DMS153 (cell line): Measurements from ENCODE around the gene CIAO2A.
A peak's percentile ranks its signal among the peaks of the same experiment; 100 is the strongest.
"Not testable (repeated sequence)": the region's sequence is repeated elsewhere in the genome, so short reads cannot be mapped to it uniquely, and the experiment has no call there.

ENCODE experiments used
- DNase-seq: peaks from one replicate; lab custom pipeline; 2025; lab: John Stamatoyannopoulos, UW

Gene CIAO2A

GRCh38 chr15:64070965-64071851, 22.4 kb downstream of the CIAO2A start:
- no peak for DNase-seq

DNA sequence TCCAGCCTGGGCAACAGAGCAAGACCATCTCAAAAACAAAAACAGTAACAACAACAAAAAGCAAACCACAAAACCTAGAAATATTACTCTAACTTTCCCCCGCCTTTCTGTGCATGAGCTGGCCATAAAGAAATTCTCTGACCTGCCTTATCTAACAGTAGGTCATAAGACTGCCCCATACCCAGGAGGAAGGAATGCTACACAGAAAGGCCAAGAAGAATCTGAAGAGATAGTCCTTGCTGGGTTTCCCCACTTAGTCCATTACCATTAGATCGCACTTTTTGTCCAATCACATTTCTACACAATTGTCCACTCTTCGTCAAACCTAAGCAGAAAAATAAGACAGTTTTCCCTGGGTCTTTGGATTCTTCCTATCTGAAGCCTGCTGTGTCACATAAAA, 23.5 kb downstream of the CIAO2A start:
- DNase-seq: no peak

DNA sequence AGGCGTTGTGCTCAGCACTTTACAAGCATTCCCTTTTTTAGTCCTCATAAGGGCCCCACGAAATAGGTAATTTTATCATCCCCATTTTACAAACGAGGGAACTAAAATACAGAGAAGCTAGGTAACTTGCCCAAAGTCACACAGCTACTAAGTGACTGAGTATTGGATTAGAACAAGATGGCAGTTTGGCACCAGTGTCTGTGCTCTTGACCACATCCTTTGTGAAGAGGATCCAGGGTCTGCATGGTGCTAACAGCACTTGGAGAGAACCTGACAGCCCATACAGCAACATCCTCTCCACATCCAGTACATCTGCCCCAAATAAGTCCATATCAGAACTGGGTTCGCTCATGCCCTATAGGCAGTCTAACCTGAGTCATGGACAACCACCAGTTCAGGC, 25.5 kb downstream of the CIAO2A start:
- DNase-seq: no peak

DNA sequence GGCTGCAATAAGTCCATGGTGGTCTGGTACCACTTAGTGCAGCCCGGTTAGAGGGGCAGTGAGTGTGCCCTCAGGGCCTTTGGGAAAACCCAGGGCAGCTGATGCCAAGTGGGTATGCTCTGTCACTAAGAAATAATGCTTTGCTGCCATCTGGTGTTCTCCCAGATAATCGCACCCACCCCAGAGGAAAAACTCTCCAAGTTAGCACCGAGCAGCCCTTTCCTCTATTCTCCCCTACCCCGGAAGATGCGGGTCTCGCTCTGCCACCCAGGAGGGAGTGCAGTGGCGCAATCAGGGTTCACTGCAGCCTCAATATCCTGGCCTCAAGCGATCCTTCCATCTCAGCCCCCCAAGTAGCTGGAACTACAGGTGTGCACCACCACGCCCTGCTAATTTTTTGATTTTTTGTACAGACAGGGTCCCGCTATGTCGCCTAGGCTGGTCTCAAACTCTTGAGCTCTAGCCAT, 26.0 kb downstream of the CIAO2A start:
- peak; percentile 11 for DNase-seq

- DNase-seq: no peak
These were observed 27.2 kb downstream of the CIAO2A start for GRCh38 chr15:64066451-64066850.

DNA sequence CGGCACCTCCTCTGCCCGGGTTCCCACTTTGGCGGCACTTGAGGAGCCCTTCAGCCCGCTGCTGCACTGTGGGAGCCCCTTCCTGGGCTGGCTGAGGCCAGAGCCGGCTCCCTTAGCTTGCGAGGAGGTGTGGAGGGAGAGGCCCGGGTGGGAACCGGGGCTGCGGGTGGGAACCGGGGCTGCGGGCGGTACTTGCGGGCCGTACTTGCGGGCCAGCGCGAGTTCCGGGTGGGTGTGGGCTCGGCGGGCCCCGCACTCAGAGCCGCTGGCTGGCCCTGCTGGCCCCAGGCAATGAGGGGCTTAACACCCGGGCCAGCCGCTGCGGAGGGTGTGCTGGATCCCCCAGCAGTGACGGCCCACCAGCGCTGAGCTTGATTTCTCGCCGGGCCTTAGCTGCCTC, 32.9 kb downstream of the CIAO2A start:
- no peak for DNase-seq

DNA sequence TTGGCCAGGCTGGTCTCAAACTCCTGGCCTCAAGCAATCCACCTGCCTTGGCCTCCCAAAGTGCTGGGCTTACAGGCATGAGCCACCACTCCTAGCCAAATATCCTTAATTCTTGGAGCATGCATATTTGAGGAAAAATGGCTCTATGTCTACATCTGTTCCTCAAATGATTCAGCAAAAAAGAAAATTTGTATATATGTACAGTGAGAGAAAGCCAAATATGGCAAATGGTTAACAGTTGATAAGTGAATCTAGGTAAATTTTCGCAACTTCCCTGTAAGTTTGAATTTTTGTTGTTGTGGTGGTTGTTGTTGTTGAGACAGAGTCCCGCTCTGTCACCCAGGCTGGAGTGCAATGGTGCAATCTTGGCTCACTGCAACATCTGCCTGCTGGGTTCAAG, 34.5 kb downstream of the CIAO2A start:
- not testable (repeated sequence) for DNase-seq

- no peak for DNase-seq
These were observed 35.4 kb downstream of the CIAO2A start for GRCh38 chr15:64058279-64058678.

DNA sequence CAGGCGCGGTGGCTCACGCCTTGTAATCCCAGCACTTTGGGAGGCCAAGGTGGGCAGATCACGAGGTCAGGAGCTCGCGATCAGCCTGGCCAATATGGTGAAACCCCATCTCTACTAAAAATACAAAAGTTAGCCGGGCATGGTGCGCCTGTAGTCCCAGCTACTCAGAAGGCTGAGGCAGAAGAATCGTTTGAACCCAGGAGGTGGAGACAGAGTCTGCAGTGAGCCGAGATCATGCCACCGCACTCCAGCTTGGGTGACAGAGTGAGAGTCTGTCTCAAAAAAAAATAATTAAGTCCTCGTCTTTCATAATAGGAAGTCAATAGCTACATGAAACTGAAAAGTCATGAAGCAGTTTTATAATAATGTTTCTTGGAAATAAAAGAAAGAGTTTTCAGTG, 40.0 kb downstream of the CIAO2A start:
- DNase-seq: not testable (repeated sequence)

DNA sequence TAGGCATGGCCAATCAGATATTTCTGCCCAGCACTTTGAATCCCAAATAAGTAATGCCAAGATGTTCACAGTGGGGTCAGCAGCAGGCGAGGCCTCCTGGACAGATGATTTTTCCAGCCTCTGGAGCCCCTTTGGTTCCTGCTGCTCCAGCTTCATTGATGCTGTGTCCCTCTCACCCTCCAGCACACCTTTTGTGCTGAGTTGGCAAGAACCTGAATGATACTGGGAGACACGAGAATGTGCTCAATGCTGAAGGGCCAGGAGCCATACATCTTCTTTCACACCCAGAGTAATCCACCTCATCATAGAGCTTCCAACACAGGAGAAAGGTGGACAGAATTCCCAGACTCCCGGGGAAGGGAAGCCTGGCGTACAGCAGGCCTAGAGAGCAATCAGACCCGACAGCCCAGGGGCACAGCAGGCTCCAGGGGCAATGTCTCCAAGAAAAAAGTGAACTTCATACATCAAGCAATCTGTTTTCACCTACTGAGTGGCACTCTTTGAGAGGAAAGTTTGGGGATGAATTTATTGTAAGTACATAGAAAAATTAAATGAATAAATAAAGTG, 40.6 kb downstream of the CIAO2A start:
- no peak for DNase-seq

- no peak for DNase-seq
These were observed 42.0 kb downstream of the CIAO2A start for GRCh38 chr15:64051407-64052259.

DNA sequence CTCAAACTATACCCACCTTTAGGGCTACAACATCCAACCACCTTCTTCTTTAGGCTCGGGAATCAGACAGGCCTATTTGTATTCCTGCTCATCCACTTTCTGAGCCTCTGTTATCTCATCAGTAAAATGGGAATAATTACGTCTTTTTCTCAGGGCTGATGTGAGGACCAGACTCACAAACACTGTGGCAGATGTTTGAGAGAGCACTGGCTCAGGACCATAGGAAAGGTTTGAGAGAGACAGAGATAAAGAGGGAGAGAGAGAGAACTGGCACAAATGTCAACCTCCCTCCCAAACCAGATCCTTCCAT, 42.6 kb downstream of the CIAO2A start:
- no peak for DNase-seq

GRCh38 chr15:64050281-64051092, 43.2 kb downstream of the CIAO2A start:
- peak; percentile 80 for DNase-seq

DNA sequence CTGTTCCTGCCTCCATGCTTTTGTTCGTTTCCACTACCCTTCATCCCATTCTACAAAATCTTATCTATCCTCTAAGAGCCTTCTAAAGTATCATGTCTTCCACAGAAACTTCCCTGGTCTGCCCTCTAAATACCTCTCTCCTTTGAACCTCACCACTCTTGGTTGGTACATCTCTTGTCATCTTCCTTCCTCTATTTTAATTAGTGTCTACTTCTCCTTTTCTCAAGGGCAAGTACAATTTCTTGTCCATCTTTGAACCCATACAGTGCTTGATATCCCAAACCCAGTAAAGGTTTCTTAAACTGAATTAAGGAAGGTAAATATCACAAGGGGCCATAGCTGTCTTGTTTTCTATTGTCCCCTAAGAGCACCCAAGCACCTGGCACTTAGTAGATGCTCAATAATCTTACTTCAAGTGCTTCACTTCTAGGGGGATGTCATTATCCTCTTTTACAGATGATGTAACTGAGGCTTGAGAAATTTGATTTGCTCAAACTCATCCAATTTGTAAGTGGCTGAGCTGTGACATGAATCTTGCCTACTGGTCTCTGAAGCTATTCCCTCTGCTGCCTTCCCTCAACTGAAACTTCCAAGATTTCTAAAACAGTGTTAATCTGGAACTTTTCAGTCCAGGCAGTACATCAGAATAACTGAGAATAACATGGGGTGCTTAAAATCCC, 44.7 kb downstream of the CIAO2A start:
- DNase-seq: no peak

DNA sequence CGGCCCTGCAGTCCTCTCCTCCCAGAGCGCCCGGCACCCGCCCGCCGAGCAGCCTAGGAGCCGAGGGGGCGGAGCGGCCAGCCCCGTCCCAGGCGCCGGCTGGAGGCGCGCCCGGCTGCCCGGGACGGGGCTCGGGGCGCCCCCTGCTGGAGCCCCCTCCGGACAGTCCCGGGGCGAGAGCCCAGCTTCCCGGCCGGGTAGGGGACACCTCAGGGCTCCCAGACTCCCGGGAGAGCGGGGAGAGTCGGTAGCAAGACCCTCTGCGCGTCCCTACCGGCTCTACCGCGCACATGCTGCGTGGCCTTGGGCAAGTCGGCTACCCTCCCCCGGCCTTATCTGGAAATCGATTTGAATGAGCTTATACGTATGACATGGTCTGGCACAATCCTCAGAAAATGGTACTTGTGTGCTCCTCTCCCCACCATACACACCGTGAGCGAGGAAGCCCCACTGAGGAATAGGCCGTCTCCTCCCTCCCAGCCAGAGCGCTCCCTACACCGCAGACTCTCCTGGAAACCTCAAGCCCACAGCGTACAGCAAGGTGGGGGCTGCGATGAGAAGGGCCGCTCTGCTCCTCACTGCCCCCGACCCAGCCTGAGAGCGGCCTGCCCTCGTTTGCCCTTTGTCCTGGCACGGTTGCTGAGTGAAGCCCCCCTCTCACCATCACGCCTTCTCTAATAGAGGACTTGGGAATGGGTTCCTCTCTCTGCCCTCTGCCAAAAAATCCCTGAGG, 47.1 kb downstream of the CIAO2A start, which contains the start of gene DAPK2:
TSS of gene DAPK2 (minus strand) at position 65 of the 733 bp plus-strand sequence. CDS start 6,224 bp downstream, outside the sequence.
- DNase-seq: no peak

- DNase-seq: no peak
These were observed 47.7 kb downstream of the CIAO2A start for GRCh38 chr15:64045774-64046420.

DNA sequence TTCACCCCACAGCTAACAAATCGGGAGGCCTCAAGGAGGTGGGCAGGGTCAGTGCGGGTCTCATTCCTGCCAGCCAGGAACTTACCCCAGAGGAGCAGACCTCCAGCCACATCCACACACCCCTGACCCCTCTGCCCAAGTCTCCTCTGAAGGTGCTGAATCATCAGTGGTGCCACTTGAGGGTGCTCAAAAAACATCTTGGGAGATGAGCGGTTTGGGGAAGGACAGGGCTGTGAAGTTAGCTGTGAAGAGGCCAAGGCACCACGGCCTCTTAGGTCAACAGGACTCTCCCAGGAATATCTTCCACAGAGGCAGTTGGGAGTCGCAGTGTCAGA, 48.6 kb downstream of the CIAO2A start:
- no peak for DNase-seq

DNA sequence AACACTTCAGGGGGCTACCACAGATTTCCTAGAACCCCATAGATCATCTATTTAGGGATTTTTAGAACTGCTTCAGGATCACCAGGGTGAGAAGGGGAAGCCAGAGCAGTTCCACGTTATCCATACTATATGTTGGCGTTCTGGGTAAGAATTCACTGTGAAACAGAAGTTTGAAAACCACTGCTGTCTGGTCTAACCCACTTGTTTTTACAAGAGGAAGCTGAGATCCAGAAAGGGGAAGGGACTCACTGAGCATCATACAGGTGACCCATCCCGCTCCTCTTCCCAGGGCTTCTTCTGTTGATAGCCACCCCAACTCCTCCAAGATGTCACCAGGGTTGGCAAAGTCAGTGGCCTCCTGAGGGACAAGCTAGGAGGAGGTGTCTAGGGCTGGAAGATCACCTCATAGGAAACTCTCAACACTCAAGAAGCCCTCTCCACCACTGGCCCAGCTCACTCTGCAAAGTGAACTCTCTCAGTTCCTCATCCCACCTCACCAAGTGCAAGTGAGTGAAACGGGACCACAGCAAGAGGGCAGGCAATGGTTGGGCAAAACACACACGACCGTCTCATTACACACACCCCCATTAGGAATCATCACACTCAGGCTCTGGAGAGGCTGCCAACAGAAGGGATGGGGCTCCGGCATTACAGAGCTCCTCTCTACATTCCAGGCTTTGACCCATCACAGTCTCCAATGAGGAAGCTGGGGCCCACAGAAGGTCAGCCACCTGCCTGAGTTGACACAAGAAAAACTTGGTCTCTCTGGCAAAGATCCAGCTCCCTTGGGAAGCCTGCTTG, 49.1 kb downstream of the CIAO2A start:
- DNase-seq: no peak
